SK-N-SH (cell line): ENCODE data around the gene CNOT9. TPM values are rescaled to one million over a fixed set of nuclear protein-coding genes. Genes with fewer than 3 reads are reported as not detected.

Experiments
- CTCF ChIA-PET: fragments of 300-600, 350-600 bp; formaldehyde crosslinking; extraction: SDS; loops from one replicate; lab custom pipeline; 2021; lab: Yijun Ruan, JAX
- POLR2A ChIA-PET: fragments of 350-600 bp; sonication (Branson Sonifier 250); formaldehyde crosslinking; extraction: SDS; loops from one replicate; lab custom pipeline; 2020; ENCODE audit warnings: antibody characterized with exemption, inconsistent platforms; lab: Yijun Ruan, JAX
- DNase-seq: peaks from one replicate; pipeline ENCODE4 v3.0.0; 2012
- H2AFZ ChIP-seq: fragments of 200-600 bp; sonication (generic); 2 replicates; pipeline ENCODE4 v1.8.1; 2016; ENCODE audit warnings: antibody characterized with exemption, mild to moderate bottlenecking, low read depth
- H3F3A ChIP-seq: fragments of 200-600 bp; sonication (generic); replicated peaks from 2 replicates; pipeline ENCODE3; 2016; ENCODE audit warnings: antibody characterized with exemption, mild to moderate bottlenecking; ENCODE audit not compliant: insufficient read depth
- H3K27ac ChIP-seq, 2 experiments: fragments of 200-500 bp in 1 of 2; fragments of 200-600 bp in 1 of 2; sonication (Bioruptor generic) in 1 of 2; sonication (generic), shearing (Covaris generic) in 1 of 2; 2 replicates each; pipeline versions ENCODE4 v1.5.1 to v1.6.1; 2014 to 2016; ENCODE audit warnings: low read depth in 2 of 2, inconsistent platforms in 1 of 2, low read length in 1 of 2, mild to moderate bottlenecking in 1 of 2, mixed read lengths in 1 of 2
- H3K27me3 ChIP-seq: fragments of 200-600 bp; sonication (generic), shearing (Covaris generic); 2 replicates; pipeline ENCODE4 v1.6.1; 2016; ENCODE audit warnings: mixed run types; ENCODE audit not compliant: insufficient read depth
- H3K36me3 ChIP-seq, 2 experiments: fragments of 200-500 bp in 1 of 2; fragments of 200-600 bp in 1 of 2; sonication (Bioruptor generic) in 1 of 2; sonication (generic) in 1 of 2; replicated peaks in 1 of 2; 2 replicates each; pipeline versions ENCODE3 to v1.5.1; 2014 to 2016; ENCODE audit warnings: low read length in 1 of 2, mild to moderate bottlenecking in 1 of 2; ENCODE audit not compliant: insufficient read depth in 2 of 2, control insufficient read depth in 1 of 2
- H3K4me1 ChIP-seq, 2 experiments: fragments of 200-500 bp in 1 of 2; fragments of 200-600 bp in 1 of 2; sonication (Bioruptor generic) in 1 of 2; sonication (generic), shearing (Covaris generic) in 1 of 2; 2 replicates each; pipeline versions ENCODE4 v1.5.1 to v1.6.1; 2014 to 2016; ENCODE audit warnings: low read depth in 1 of 2, low read length in 1 of 2, mixed run types in 1 of 2; ENCODE audit not compliant: insufficient read depth in 2 of 2, control insufficient read depth in 1 of 2
- H3K4me2 ChIP-seq: fragments of 200-600 bp; sonication (generic), shearing (Covaris generic); 2 replicates; pipeline ENCODE4 v1.6.1; 2017; ENCODE audit warnings: mixed run types
- H3K4me3 ChIP-seq, 2 experiments: fragments of 200-500 bp in 1 of 2; fragments of 200-600 bp in 1 of 2; sonication (Bioruptor generic) in 1 of 2; sonication (generic), shearing (Covaris generic) in 1 of 2; 2 replicates each; pipeline versions ENCODE4 v1.5.1 to v1.8.1; 2014 to 2016; ENCODE audit warnings: low read depth in 2 of 2, inconsistent platforms in 1 of 2, low read length in 1 of 2, mild to moderate bottlenecking in 1 of 2, mixed read lengths in 1 of 2, moderate library complexity in 1 of 2
- H3K79me2 ChIP-seq: fragments of 200-600 bp; sonication (generic); 2 replicates; pipeline ENCODE4 v1.8.1; 2017; ENCODE audit warnings: mild to moderate bottlenecking; ENCODE audit not compliant: insufficient read depth
- H3K9ac ChIP-seq: fragments of 200-600 bp; sonication (generic); 2 replicates; pipeline ENCODE4 v1.6.1; 2017; ENCODE audit warnings: mixed run types
- H3K9me2 ChIP-seq: fragments of 200-600 bp; sonication (generic); 2 replicates; pipeline ENCODE4 v1.6.1; 2017; ENCODE audit warnings: mixed run types
- H3K9me3 ChIP-seq: fragments of 200-600 bp; sonication (generic); 2 replicates; pipeline ENCODE4 v1.6.1; 2017; ENCODE audit warnings: mixed run types, mild to moderate bottlenecking, moderate library complexity
- H4K20me1 ChIP-seq: fragments of 200-600 bp; sonication (generic); 2 replicates; pipeline ENCODE4 v1.6.1; 2017; ENCODE audit warnings: mild to moderate bottlenecking, mixed run types; ENCODE audit not compliant: insufficient read depth
- CHD2 ChIP-seq: fragments of 150-350 bp; IDR thresholded peaks from 2 replicates; pipeline ENCODE4 v1.6.1; 2018; ENCODE audit warnings: low read length; ENCODE audit not compliant: partially characterized antibody
- ELF1 ChIP-seq: IDR thresholded peaks from 2 replicates; pipeline ENCODE4 v1.4.0; 2012
- EP300 ChIP-seq, 2 experiments: IDR thresholded peaks; 2 replicates each; pipeline versions ENCODE4 v1.4.0 to v1.6.1; 2012; ENCODE audit warnings: borderline replicate concordance in 1 of 2, low read depth in 1 of 2, low read length in 1 of 2
- EZH2phosphoT487 ChIP-seq: fragments of 200-600 bp; sonication (generic); IDR thresholded peaks from 2 replicates; pipeline ENCODE4 v1.6.1; 2017; ENCODE audit warnings: low read depth, mixed run types, mild to moderate bottlenecking, antibody characterized with exemption, moderate library complexity, borderline replicate concordance
- FOSL2 ChIP-seq: IDR thresholded peaks from 2 replicates; pipeline ENCODE4 v1.4.0; 2012; ENCODE audit warnings: low read depth, mild to moderate bottlenecking, moderate library complexity, borderline replicate concordance
- FOXJ3 ChIP-seq: sonication (generic); formaldehyde crosslinking; IDR thresholded peaks from 2 replicates; pipeline ENCODE4 v1.5.1; 2020; ENCODE audit warnings: mild to moderate bottlenecking, missing genetic modification reagents
- FOXM1 ChIP-seq: IDR thresholded peaks from 2 replicates; pipeline ENCODE4 v1.4.0; 2012; ENCODE audit warnings: low read depth, mild to moderate bottlenecking
- GABPA ChIP-seq: IDR thresholded peaks from 2 replicates; pipeline ENCODE4 v1.4.0; 2012; ENCODE audit warnings: low read depth, mild to moderate bottlenecking
- GATA2 ChIP-seq: sonication (generic); formaldehyde crosslinking; IDR thresholded peaks from 2 replicates; pipeline ENCODE4 v1.5.0; 2020; ENCODE audit warnings: mild to moderate bottlenecking, missing genetic modification reagents
- IRF3 ChIP-seq: fragments of 150-350 bp; IDR thresholded peaks from 2 replicates; pipeline ENCODE4 v1.6.1; 2016; ENCODE audit warnings: mild to moderate bottlenecking, low read depth, low read length
- JUND ChIP-seq: IDR thresholded peaks from 2 replicates; pipeline ENCODE4 v1.4.0; 2012
- MEF2A ChIP-seq: IDR thresholded peaks from 2 replicates; pipeline ENCODE4 v1.4.0; 2012; ENCODE audit warnings: low read depth, borderline replicate concordance
- NRF1 ChIP-seq: IDR thresholded peaks from 2 replicates; pipeline ENCODE4 v1.6.1; 2012; ENCODE audit warnings: low read depth, mild to moderate bottlenecking, low read length
- POLR2AphosphoS5 ChIP-seq: IDR thresholded peaks from 2 replicates; pipeline ENCODE4 v1.6.1; 2012; ENCODE audit warnings: low read depth, low read length
- RFX5 ChIP-seq: IDR thresholded peaks from 2 replicates; pipeline ENCODE4 v1.6.1; 2012; ENCODE audit warnings: mild to moderate bottlenecking, improper control_type of control experiment, low read length
- SIN3A ChIP-seq: IDR thresholded peaks from 2 replicates; pipeline ENCODE4 v1.6.1; 2012; ENCODE audit warnings: low read depth, mild to moderate bottlenecking, low read length, moderate library complexity, borderline replicate concordance
- SMC3 ChIP-seq: IDR thresholded peaks from 2 replicates; pipeline ENCODE4 v1.6.1; 2012; ENCODE audit warnings: low read depth, low read length, improper control_type of control experiment
- TAF1 ChIP-seq: IDR thresholded peaks from 2 replicates; pipeline ENCODE4 v1.6.1; 2012; ENCODE audit warnings: low read depth, mild to moderate bottlenecking, low read length, moderate library complexity, borderline replicate concordance
- TEAD4 ChIP-seq: IDR thresholded peaks from 2 replicates; pipeline ENCODE4 v1.4.0; 2012; ENCODE audit warnings: mild to moderate bottlenecking, borderline replicate concordance; ENCODE audit not compliant: insufficient read depth
- USF2 ChIP-seq: fragments of 150-350 bp; IDR thresholded peaks from 2 replicates; pipeline ENCODE4 v1.6.1; 2017; ENCODE audit warnings: antibody characterized with exemption, low read length, low read depth, borderline replicate concordance
- YY1 ChIP-seq: IDR thresholded peaks from 2 replicates; pipeline ENCODE4 v1.4.0; 2012; ENCODE audit warnings: low read depth, mild to moderate bottlenecking
- WGBS: methylation state at CpG from one replicate; pipeline ENCODE4 v1.1.6; 2017; ENCODE audit warnings: low lambda C conversion rate; 5-methylcytosine and 5-hydroxymethylcytosine counted together
- polyA plus RNA-seq, 3 experiments: library from polyadenylated mRNA; depleted of rRNA; stranded (reverse); fragments of >200 nt; gene quantifications; 2 replicates each; pipeline ENCODE4 v1.2.3, GENCODE V29; 2012

The CNOT9 gene
- polyA plus RNA-seq, 1 of the 3 experiments (the other 2 are of a cell fraction), result 36.8 TPM

- TF ChIP-seq SIN3A (no peak), NRF1 (no peak), SMC3 (no peak), CHD2 (no peak), USF2 (no peak), GABPA (no peak), YY1 (no peak), EZH2phosphoT487 (no peak), RFX5 (0 out of 2 replicates have a peak, but pooled peaks have one; percentile 8), TEAD4 (no peak), EP300 (IDR thresholded peaks at IDR 0.05; ENCODE audit: borderline replicate concordance in 1 of 2, low read depth in 1 of 2, low read length in 1 of 2) (peak in 1 of 2 experiments; percentile 21; a peak in 2 of 4 replicates), FOSL2 (no peak), GATA2 (CRISPR knock-in tag) (peak; percentile 76), MEF2A (no peak), JUND (no peak), POLR2AphosphoS5 (peak; percentile 83), TAF1 (peak; percentile 79), IRF3 (no peak), ELF1 (no peak), FOXJ3 (peak; percentile 38; the same call in 1 of the 2 replicates), FOXM1 (no peak)
- TF ChIP-seq, all 33 proteins: peak for 13
Measured at GRCh38 chr2:218607436-218608115, 38.9 kb downstream of the CNOT9 start, which contains the start of gene PLCD4 (continued).

GRCh38 chr2:218615868-218616315 lies 47.3 kb downstream of the CNOT9 start:
- Histone ChIP-seq H3K79me2 (no peaks in the 10 kb centered on the region), H3K4me1 (no peaks in the 10 kb centered on the region), H3K4me2 (no peak overlapping the region), H3K9me2 (no peaks in the 10 kb centered on the region), H3K27ac (no peak overlapping the region), H3F3A (no peaks in the 10 kb centered on the region), H3K9me3 (no peaks in the 10 kb centered on the region), H3K27me3 (no peaks in the 10 kb centered on the region), H3K9ac (no peak overlapping the region), H2AFZ (no peak overlapping the region), H3K36me3 (no peaks in the 10 kb centered on the region), H4K20me1 (no peaks in the 10 kb centered on the region), H3K4me3 (no peak overlapping the region)
- POLR2A ChIA-PET, result interaction anchor here (1.5 kb wide), 1 partner anchor 8 kb away, joined by 5 read pairs; the partner anchor contains the start of gene PLCD4
- no peak for TF ChIP-seq TAF1
- no peak for DNase-seq
- CTCF ChIA-PET, result interaction anchor here (1.5 kb wide), 1 partner anchor 95 kb away, joined by 4 read pairs; no protein-coding TSS in a partner anchor
- WGBS, result 94% methylated on average over 6 of the region's 6 CpGs
